ENCODE measurements around the gene GCNT2. TPM values are rescaled to one million over a fixed set of nuclear protein-coding genes. Genes with fewer than 3 reads are reported as not detected.

Gene GCNT2
- total RNA-seq, 1 donor from 2014 or later, result 21.2 TPM

GRCh38 chr6:10589983-10590382, 68.8 kb downstream of the GCNT2 start:
- Mint-ChIP-seq H3K4me3 (no peak overlapping the region), H3K36me3 (no peaks in the 10 kb centered on the region), H3K4me1 (ENCODE audit: unreplicated experiment) (peaks cover 14% of the 10 kb centered on the region), H3K27ac (no peak overlapping the region), H3K9me3 (no peaks in the 10 kb centered on the region), H3K27me3 (peaks cover 14% of the 10 kb centered on the region)
- TF ChIP-seq CTCF (conservative IDR thresholded peaks at IDR 0.05), result no peak
- DNase-seq (ENCODE audit: extremely low spot score, unreplicated experiment), result no peak

GRCh38 chr6:10591422-10592160, 70.4 kb downstream of the GCNT2 start:
- H3K27me3 Mint-ChIP-seq, result no peaks in the 10 kb centered on the region
- H3K4me1 Mint-ChIP-seq (ENCODE audit: unreplicated experiment), result no peaks in the 10 kb centered on the region
- H3K36me3 Mint-ChIP-seq, result no peaks in the 10 kb centered on the region
- no peak for DNase-seq (ENCODE audit: extremely low spot score, unreplicated experiment)
- no peak for TF ChIP-seq CTCF (conservative IDR thresholded peaks at IDR 0.05)
- no peaks in the 10 kb centered on the region for H3K9me3 Mint-ChIP-seq
- no peak overlapping the region for H3K27ac Mint-ChIP-seq
- H3K4me3 Mint-ChIP-seq, result no peak overlapping the region

DNA sequence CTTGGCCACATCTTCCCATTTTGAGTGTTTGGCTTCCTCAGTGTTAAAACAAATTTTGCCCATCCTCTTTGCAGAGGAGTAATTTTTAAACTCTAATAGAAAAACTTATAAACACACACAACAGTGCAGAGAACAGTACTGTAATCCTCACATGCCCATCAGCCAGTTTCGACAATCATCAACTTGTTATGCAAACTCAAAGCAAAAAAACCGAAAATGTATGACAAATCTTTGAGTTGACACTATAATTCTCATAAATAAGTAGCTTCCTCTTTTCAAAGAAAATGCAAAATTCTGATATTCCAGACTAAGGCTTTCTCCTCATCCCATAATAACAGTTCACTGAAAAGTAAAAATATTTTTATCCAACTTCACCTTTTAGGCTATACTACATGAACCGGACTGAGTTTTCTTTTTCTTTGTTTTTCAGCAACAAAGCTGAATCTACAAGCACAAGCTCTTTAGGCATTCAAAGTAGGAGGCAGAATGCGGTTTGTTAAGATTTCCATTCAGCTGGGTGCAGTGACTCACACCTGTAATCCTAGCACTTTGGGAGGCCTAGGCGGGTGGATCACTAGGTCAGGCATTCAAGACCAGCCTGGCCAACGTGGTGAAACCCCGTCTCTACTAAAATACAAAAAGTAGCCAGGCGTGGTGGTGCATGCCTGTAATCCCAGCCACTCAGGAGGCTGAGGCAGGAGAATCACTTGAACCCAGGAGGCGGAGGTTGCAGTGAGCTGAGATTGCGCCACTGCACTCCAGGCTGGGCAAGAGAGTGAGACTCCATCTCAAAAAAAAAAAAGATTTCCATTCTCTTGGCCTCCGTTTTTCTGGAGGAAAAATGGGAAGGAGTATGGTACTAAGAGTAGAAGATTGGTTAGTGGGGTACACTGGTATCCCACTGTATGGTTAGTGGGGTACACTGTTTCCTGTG, 74.8 kb downstream of the GCNT2 start:
- no peaks in the 10 kb centered on the region for H3K36me3 Mint-ChIP-seq
- TF ChIP-seq CTCF (conservative IDR thresholded peaks at IDR 0.05), result no peak
- no peak overlapping the region for H3K4me3 Mint-ChIP-seq
- no peak overlapping the region for H3K27ac Mint-ChIP-seq
- no peak for DNase-seq (ENCODE audit: extremely low spot score, unreplicated experiment)
- H3K9me3 Mint-ChIP-seq, result no peaks in the 10 kb centered on the region
- H3K27me3 Mint-ChIP-seq, result no peaks in the 10 kb centered on the region
- peaks cover 13% of the 10 kb centered on the region for H3K4me1 Mint-ChIP-seq (ENCODE audit: unreplicated experiment)

GRCh38 chr6:10597499-10598001, 76.4 kb downstream of the GCNT2 start:
- Mint-ChIP-seq H3K9me3 (no peaks in the 10 kb centered on the region), H3K27ac (no peak overlapping the region), H3K4me3 (no peak overlapping the region), H3K27me3 (no peaks in the 10 kb centered on the region), H3K4me1 (ENCODE audit: unreplicated experiment) (peaks cover 13% of the 10 kb centered on the region), H3K36me3 (no peaks in the 10 kb centered on the region)
- TF ChIP-seq CTCF (conservative IDR thresholded peaks at IDR 0.05), result no peak
- no peak for DNase-seq (ENCODE audit: extremely low spot score, unreplicated experiment)

DNA sequence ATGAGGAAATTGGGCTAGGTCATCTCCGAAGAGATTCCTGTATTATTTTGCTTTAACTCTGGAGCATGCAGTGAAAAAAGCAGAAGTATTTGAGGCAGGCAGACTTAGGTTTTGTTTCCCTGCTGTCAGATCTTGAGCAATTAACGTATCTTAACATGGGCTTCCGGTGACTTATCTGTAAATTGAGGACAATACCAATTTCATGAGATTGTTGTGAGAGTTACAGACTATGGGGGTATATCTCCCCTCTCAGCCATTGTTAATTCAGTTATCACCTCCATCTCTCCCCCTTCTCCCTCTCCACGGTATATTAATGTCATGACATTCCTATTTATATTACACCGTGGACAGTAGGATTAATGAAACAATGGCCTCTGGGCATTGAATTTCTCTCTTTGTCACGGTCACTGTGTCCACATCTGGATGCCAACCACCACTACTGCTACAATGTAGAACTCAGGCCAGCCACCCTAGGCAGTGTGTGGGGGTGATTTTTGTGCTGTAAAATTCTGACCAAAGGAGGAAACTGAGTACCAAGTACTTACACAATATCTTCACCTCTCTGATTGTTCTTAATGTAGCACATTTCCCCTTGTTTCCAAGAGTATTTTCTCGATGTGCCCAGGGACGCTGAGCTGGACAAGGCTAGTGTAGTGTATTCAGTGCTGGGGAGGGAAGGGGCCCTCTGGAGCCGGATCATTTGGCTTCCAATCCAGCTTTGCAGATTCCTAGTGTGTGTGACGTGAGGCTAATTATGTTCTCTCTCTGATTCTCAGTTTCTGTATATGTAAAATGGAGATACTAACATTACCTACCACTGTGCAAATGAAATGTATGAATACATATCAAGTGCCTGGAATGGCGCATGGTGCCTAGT, 77.2 kb downstream of the GCNT2 start:
- Mint-ChIP-seq H3K27me3 (no peaks in the 10 kb centered on the region), H3K27ac (no peak overlapping the region), H3K4me1 (ENCODE audit: unreplicated experiment) (peaks cover 13% of the 10 kb centered on the region), H3K9me3 (no peaks in the 10 kb centered on the region), H3K4me3 (no peak overlapping the region), H3K36me3 (no peaks in the 10 kb centered on the region)
- no peak for DNase-seq (ENCODE audit: extremely low spot score, unreplicated experiment)
- no peak for TF ChIP-seq CTCF (conservative IDR thresholded peaks at IDR 0.05)

All from type B pancreatic cell (in vitro differentiated cells).